GM18511 (cell line): Measurements from ENCODE around the gene KRTAP24-1.

ENCODE experiments used
- ATAC-seq: cut with Tn5 transposase; IDR thresholded peaks from one replicate; pipeline ENCODE4 v1.9.1; 2021; ENCODE audit warnings: mild to moderate bottlenecking, moderate library complexity; ENCODE audit not compliant: unreplicated experiment

KRTAP24-1 gene

DNA sequence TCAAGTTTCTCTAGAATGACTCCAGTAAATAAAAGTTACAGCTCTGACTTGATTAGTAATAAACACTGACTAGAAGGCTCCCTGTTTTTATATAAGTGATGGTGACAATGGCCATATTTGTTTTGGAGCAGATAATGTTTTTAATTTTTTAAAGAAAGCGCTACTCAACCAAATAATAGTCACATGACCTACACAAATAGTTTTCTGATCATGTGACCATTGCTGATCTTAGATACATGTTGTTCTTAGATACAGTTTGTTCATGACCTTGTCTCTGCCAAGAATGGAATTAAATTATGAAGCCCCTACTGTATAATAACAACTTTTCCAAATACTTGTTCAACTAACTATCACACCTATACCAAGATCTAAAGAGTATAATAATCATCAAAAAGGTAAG, 44.6 kb downstream of the KRTAP24-1 start:
- ATAC-seq = no peak

DNA sequence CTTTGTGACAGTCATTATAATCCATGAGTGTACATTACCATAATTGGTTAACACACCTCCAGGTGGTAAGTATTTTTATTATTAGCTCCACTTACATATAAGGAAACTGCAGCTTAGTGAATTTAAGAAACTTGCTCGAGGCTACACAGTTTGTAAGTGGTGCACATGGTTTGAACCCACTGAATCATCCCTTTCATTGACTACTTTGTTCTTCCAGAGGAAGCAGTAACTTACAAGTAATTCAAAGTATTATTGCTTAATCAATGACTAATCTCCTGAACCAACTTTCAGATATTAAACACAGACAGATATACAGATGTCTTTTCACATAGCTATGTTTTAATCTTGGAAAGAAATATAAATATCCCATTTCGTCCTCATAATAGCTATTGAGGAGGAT, 48.1 kb downstream of the KRTAP24-1 start:
- no peak for ATAC-seq

DNA sequence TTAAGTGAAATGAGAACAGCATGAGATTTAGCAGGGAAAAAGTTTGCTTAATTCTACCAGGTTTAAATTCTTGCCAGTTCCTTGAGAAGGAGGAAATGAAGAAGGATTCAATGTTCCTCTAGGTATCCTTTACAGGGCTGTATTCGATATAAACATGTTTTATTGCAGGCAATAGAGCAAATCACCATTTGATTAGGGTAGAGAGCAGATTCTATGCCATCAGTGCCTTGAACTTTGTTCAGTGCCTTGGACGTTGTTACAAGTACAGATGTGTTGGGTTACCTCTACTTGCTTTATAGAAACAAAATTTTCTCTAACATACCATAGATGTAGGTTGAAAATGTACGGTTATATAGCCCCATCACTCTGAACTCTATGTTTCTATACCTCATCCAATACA, 48.7 kb downstream of the KRTAP24-1 start:
- no peak for ATAC-seq

DNA sequence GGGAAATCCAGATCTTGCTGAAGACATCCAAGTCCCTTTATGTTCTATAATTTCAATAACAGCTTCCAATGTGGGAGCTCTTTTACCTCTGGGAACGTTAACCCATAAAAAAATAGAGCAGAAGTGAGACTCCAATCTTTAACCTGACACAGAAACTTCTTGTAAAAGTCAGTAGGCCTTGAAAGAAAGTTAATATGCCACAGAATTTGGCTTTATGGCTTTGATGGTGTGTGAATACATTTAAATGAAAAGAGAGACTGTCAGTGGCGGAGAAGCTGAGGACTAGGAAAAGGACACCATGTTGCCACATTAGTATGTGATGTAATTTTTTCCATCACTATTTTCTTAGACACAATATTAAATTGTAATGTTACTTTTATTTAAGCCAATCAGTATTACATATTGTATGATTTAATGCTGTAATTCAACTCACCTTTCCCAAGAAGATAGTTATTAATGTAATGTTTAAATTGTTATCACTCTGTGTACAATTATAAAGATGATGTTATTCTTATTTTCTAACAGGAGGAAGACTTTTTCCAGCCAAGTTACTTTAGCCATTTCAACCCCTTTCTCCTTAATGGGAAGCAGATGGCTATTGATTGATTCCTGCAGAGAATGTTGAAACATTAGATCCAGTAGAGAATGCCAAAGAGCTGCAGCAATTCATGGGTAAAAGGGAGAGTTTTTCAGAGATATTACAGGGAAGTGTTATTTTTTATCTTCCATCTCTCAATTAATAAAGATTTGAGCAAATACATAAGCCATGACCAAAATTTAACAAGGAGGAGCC, 49.3 kb downstream of the KRTAP24-1 start:
- no peak for ATAC-seq

DNA sequence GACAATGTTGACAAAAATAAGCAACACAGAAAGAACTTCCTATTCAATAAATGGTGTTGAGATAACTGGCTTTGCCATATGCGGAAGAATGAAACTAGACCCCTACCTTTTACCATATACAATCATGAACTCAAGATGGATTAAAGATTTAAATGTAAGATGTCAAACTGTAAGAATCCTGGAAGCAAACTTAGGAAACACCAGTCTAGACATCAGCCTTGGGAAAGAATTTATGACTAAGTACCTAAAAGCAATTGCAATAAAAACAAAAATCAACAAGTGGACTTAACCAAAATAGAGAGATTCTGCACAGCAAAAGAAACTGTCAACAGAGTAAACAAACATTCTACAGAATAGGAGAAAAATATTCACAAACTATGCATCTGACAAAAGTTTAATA, 50.7 kb downstream of the KRTAP24-1 start:
- no peak for ATAC-seq
